H1 (cell line): ENCODE measurements around the gene UBASH3A. TPM values are rescaled to one million over a fixed set of nuclear protein-coding genes. Genes with fewer than 3 reads are reported as not detected.

Experiments
- ASH2L ChIP-seq: fragments of 200-600, 300-600 bp; sonication (generic); IDR thresholded peaks from one replicate; pipeline ENCODE4 v1.7.1; 2017; ENCODE audit warnings: low read length
- HDAC2 ChIP-seq, 2 experiments: fragments of 300-600 bp in 1 of 2; sonication (generic) in 1 of 2; IDR thresholded peaks; 2 replicates each; pipeline ENCODE4 v1.6.1; 2011 to 2012; ENCODE audit warnings: low read depth in 2 of 2, low read length in 2 of 2, mild to moderate bottlenecking in 2 of 2, moderate library complexity in 2 of 2, borderline replicate concordance in 1 of 2, inconsistent platforms in 1 of 2
- POLR2AphosphoS5 ChIP-seq: IDR thresholded peaks from 2 replicates; pipeline ENCODE4 v1.6.1; 2011; ENCODE audit warnings: low read depth, low read length
- RNF2 ChIP-seq: fragments of 200-900, 300-1000 bp; sonication (generic); IDR thresholded peaks from 2 replicates; pipeline ENCODE4 v1.7.1; 2016; ENCODE audit warnings: borderline replicate concordance, low read depth, mild to moderate bottlenecking, antibody characterized with exemption, low read length; ENCODE audit not compliant: poor library complexity, severe bottlenecking; ENCODE audit errors: missing control alignments
- polyA plus RNA-seq, 7 experiments: library from polyadenylated mRNA; depleted of rRNA in 3 of 7; stranded (reverse) in 5 of 7; unstranded in 2 of 7; fragments of >200 nt in 5 of 7; fragments of 200-250 nt in 2 of 7; gene quantifications; 1 replicate in 5 of 7; 2 replicates in 1 of 7; 4 replicates in 1 of 7; pipeline versions ENCODE4 v1.2.1 to v1.2.3, GENCODE V29; 2011 to 2013; ENCODE audit warnings: missing spikeins in 2 of 7, mixed read lengths in 2 of 7
- total RNA-seq: library from RNA; stranded (reverse); fragmentation: NEBNext Ultra II Directional; extraction: Animal tissue kit (Norgen Biotek cat#: 25700); gene quantifications from 2 replicates; pipeline ENCODE4 v1.2.1, GENCODE V29; 2021
- TF ChIP-seq, protein P1 (sequence below): IDR thresholded peaks from 2 replicates; pipeline ENCODE4 v1.6.1; 2012; ENCODE audit warnings: inconsistent platforms

Gene UBASH3A
- total and polyA plus RNA-seq, 2 of the 8 experiments (the other 6 are each of a cell fraction or from before 2014, with no cell fraction given), result not detected

DNA sequence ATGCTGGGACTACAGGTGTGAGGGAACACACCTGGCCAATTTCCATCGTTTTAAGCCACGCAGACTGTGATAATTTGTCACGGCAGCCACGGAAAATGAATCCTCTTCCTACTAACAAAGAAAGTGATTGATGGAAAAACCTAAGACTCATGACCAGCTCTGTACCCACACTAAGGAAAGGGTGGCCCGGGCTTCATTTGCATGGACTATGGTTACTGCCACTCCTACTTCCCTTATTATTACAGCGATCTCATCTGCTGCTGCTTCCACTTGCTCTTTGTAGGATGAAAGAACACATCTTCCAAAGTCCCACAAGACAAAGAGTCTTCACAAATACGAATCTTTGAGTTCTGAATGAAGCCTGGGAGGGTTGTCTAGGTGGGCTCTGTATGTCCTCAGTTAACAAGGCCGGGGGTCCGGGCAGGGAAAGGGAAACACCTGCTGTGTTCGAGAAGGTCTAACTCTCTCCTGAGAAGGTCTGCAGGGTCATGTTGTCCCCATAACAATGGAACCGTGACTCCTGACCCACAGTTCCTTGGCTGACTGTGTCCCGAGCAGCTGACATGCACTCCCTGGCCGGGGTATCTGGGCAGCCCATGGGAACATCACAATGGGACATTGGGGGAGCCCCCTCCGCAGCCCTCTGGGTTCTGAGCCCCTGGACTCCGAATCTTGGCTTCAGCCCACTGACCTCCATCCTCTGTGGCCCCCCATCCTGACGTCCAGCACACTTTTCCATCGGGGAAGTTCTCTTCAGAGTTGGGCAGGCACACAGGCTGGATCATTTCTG lies 24.1 kb upstream of the UBASH3A start (continued):
- TF ChIP-seq RNF2, result no peak
- TF ChIP-seq POLR2AphosphoS5, result no peak
- no peak for TF ChIP-seq HDAC2 (IDR thresholded peaks at IDR 0.05; ENCODE audit: borderline replicate concordance in 1 of 2, low read depth in 2 of 2, low read length in 2 of 2)
- TF ChIP-seq, protein P1, sequence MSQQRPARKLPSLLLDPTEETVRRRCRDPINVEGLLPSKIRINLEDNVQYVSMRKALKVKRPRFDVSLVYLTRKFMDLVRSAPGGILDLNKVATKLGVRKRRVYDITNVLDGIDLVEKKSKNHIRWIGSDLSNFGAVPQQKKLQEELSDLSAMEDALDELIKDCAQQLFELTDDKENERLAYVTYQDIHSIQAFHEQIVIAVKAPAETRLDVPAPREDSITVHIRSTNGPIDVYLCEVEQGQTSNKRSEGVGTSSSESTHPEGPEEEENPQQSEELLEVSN, result no peak
- TF ChIP-seq ASH2L, result no peak
